ENCODE measurements around the gene FN3KRP. TPM values are rescaled to one million over a fixed set of nuclear protein-coding genes. Genes with fewer than 3 reads are reported as not detected.

The FN3KRP gene
- total and polyA plus RNA-seq, 4 donors: 17.3 to 27.6 (median 23.6) TPM

DNA sequence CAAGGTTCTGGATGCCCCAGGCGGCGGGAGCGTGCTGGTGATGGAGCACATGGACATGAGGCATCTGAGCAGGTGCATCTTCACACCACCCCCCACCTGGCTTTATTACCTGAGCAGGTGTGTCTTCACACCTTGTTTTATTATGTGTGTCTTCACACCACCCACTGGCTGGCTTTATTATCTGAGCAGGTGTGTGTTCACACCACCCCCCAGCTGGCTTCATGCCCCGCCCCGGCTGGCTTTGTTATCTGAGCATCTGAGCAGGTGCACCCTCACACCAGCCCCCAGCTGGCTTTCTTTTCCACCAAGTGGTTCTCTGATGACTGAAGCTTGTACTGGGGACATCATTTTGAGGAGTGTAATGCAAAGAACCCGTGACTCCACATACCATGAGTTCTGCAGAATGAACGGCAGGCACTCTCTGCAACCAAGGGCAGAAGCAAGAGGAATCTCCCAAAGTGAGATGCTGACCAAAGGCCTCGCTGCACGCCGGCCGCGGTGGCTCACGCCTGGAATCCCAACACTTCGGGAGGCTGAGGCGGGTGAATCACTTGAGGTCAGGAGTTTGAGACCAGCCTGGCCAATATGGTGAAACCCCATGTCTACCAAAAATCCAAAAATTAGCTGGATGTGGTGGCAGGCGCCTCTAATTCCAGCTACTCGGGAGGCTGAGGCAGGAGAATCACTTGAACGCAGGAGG lies 2.6 kb downstream of the FN3KRP start:
- ATAC-seq (ENCODE audit: insufficient read depth, low FRiP score): no peak
- Histone ChIP-seq H3K36me3 (ENCODE audit: control insufficient read depth in 4 of 4, insufficient read depth in 4 of 4, low read length in 4 of 4) (peaks cover 0 to 24% (median 13%) of the 10 kb centered on the region in 4 donors), H3K27ac (ENCODE audit: low read depth in 1 of 2, low read length in 1 of 2) (no peak overlapping the region), H3K4me1 (ENCODE audit: control insufficient read depth in 5 of 5, insufficient read depth in 5 of 5, low read length in 5 of 5) (peaks cover 3 to 14% (median 5%) of the 10 kb centered on the region in 5 donors), H3K4me3 (no peak overlapping the region), H3K9me3 (ENCODE audit: control insufficient read depth in 4 of 4, insufficient read depth in 3 of 4, low read length in 3 of 4) (no peaks in the 10 kb centered on the region), H3K27me3 (ENCODE audit: control insufficient read depth in 3 of 3, insufficient read depth in 3 of 3, low read length in 2 of 3) (no peaks in the 10 kb centered on the region), H3K9ac (ENCODE audit: insufficient read depth in 1 of 2, low read length in 2 of 2) (no peak overlapping the region)
- TF ChIP-seq, protein P1, sequence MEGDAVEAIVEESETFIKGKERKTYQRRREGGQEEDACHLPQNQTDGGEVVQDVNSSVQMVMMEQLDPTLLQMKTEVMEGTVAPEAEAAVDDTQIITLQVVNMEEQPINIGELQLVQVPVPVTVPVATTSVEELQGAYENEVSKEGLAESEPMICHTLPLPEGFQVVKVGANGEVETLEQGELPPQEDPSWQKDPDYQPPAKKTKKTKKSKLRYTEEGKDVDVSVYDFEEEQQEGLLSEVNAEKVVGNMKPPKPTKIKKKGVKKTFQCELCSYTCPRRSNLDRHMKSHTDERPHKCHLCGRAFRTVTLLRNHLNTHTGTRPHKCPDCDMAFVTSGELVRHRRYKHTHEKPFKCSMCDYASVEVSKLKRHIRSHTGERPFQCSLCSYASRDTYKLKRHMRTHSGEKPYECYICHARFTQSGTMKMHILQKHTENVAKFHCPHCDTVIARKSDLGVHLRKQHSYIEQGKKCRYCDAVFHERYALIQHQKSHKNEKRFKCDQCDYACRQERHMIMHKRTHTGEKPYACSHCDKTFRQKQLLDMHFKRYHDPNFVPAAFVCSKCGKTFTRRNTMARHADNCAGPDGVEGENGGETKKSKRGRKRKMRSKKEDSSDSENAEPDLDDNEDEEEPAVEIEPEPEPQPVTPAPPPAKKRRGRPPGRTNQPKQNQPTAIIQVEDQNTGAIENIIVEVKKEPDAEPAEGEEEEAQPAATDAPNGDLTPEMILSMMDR (IDR thresholded peaks at IDR 0.05; ENCODE audit: control extremely low read depth, extremely low read depth): no peak
- 96 to 97% methylated on average over 18 of the region's 18 CpGs for WGBS, 2 donors
- no peak for DNase-seq

DNA sequence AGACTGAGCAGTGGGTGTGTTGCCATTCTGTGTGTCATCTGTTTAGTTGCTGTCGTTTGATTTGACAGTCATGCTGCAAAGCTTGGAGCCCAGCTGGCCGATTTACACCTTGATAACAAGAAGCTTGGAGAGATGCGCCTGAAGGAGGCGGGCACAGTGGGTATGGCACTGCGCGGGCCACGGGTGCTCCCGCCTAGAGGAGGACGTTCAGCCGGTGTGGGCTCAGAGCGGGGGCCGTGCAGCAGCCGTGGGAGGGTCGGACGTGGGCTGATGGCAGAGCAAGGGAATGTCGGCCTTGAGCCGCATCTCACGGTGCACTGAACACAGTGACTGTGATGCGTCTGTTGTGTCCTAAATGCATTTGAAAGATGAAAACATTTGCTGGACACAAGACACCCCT lies 3.7 kb downstream of the FN3KRP start:
- TF ChIP-seq, protein P1 (IDR thresholded peaks at IDR 0.05; ENCODE audit: control extremely low read depth, extremely low read depth): no peak
- WGBS, 2 donors: 96% methylated on average over 19 of the region's 19 CpGs
- Histone ChIP-seq H3K4me3 (no peak overlapping the region), H3K27ac (ENCODE audit: low read depth in 1 of 2, low read length in 1 of 2) (no peak overlapping the region), H3K9ac (ENCODE audit: insufficient read depth in 1 of 2, low read length in 2 of 2) (no peak overlapping the region), H3K36me3 (ENCODE audit: control insufficient read depth in 4 of 4, insufficient read depth in 4 of 4, low read length in 4 of 4) (peaks cover 0 to 24% (median 13%) of the 10 kb centered on the region in 4 donors), H3K27me3 (ENCODE audit: control insufficient read depth in 3 of 3, insufficient read depth in 3 of 3, low read length in 2 of 3) (no peaks in the 10 kb centered on the region), H3K9me3 (ENCODE audit: control insufficient read depth in 4 of 4, insufficient read depth in 3 of 4, low read length in 3 of 4) (no peaks in the 10 kb centered on the region), H3K4me1 (ENCODE audit: control insufficient read depth in 5 of 5, insufficient read depth in 5 of 5, low read length in 5 of 5) (peaks cover 3 to 14% (median 5%) of the 10 kb centered on the region in 5 donors)
- ATAC-seq (ENCODE audit: insufficient read depth, low FRiP score): no peak
- no peak for DNase-seq

DNA sequence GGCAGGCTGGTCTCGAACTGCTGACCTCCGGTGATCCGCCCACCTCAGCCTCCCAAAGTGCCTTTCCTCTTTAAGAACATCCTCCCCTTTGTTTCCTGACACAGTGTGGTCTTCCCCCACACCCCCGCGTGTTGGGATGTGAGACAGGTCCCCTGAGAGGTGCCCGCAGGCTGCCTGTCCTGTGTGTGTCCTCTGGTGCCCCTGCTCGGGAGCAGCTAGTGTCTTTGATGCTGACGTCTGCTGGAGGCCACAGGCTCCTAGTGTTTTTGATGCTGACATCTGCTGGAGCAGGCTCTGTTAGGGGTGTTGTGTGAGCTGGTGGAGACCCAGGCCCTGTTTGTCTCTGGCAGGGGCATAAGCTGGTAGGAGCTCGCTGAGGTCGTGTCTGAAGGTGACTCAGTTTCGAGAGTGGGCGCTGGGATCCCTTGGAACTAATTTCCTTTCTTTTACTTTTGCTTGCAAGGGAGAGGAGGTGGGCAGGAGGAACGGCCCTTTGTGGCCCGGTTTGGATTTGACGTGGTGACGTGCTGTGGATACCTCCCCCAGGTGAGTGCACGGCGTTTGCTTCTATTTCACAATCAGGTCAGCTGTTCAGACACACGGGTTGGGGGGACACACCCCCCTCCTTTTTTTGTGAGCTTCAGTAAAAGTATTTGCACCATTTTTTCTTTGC lies 6.0 kb downstream of the FN3KRP start:
- WGBS, 2 donors: 84 to 87% methylated on average over 19 of the region's 19 CpGs

More for the DNA sequence above, 6.0 kb downstream of the FN3KRP start:
- no peak for DNase-seq
- Histone ChIP-seq H3K36me3 (ENCODE audit: control insufficient read depth in 4 of 4, insufficient read depth in 4 of 4, low read length in 4 of 4) (peaks cover 14 to 32% (median 21%) of the 10 kb centered on the region in 4 donors), H3K9me3 (ENCODE audit: control insufficient read depth in 4 of 4, insufficient read depth in 3 of 4, low read length in 3 of 4) (no peaks in the 10 kb centered on the region), H3K4me1 (ENCODE audit: control insufficient read depth in 5 of 5, insufficient read depth in 5 of 5, low read length in 5 of 5) (peaks cover 3 to 8% (median 5%) of the 10 kb centered on the region in 5 donors), H3K27ac (ENCODE audit: low read depth in 1 of 2, low read length in 1 of 2) (no peak overlapping the region), H3K4me3 (no peak overlapping the region), H3K27me3 (ENCODE audit: control insufficient read depth in 3 of 3, insufficient read depth in 3 of 3, low read length in 2 of 3) (no peaks in the 10 kb centered on the region), H3K9ac (ENCODE audit: insufficient read depth in 1 of 2, low read length in 2 of 2) (no peak overlapping the region)
- no peak for ATAC-seq (ENCODE audit: insufficient read depth, low FRiP score)
- TF ChIP-seq, protein P1 (IDR thresholded peaks at IDR 0.05; ENCODE audit: control extremely low read depth, extremely low read depth): no peak

Measured in lung (tissue), 12 donors.